ENCODE data around the gene ACTA1. TPM values are rescaled to one million over a fixed set of nuclear protein-coding genes. Genes with fewer than 3 reads are reported as not detected.

Gene ACTA1
- total RNA-seq, 1 donor from 2014 or later, result 19.0 TPM

DNA sequence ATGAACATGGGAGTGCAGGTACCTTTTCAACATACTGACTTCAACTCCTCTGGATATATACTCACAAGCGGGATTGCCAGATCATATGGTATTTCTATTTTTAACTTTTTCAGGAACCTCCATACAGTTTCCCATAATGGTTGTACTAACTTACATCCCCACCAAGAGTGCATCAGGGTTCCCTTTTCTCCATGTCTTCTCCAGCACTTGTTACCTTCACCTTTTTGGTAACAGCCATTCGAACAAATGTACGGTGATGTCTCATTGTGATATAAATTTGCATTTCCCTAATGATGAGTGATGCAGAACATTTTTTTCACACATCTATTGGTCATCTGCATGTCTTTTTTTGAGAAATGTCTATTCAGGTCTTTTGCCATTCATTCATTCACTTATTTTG is 25.9 kb upstream of the ACTA1 start:
- H3K9ac ChIP-seq (ENCODE audit: low read length), result no peak overlapping the region
- no peaks in the 10 kb centered on the region for H3K79me2 ChIP-seq (ENCODE audit: insufficient read depth, low read length)
- H3K4me2 ChIP-seq (ENCODE audit: low read length), result no peak overlapping the region
- no peak for DNase-seq (ENCODE audit: low read depth)
- H3K9me3 Mint-ChIP-seq (ENCODE audit: unreplicated experiment), result no peaks in the 10 kb centered on the region
- TF ChIP-seq, protein P1, sequence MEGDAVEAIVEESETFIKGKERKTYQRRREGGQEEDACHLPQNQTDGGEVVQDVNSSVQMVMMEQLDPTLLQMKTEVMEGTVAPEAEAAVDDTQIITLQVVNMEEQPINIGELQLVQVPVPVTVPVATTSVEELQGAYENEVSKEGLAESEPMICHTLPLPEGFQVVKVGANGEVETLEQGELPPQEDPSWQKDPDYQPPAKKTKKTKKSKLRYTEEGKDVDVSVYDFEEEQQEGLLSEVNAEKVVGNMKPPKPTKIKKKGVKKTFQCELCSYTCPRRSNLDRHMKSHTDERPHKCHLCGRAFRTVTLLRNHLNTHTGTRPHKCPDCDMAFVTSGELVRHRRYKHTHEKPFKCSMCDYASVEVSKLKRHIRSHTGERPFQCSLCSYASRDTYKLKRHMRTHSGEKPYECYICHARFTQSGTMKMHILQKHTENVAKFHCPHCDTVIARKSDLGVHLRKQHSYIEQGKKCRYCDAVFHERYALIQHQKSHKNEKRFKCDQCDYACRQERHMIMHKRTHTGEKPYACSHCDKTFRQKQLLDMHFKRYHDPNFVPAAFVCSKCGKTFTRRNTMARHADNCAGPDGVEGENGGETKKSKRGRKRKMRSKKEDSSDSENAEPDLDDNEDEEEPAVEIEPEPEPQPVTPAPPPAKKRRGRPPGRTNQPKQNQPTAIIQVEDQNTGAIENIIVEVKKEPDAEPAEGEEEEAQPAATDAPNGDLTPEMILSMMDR (IDR thresholded peaks at IDR 0.05; ENCODE audit: insufficient read depth, low read depth, low read length), result no peak
- TF ChIP-seq EZH2 (IDR thresholded peaks at IDR 0.05; ENCODE audit: insufficient read depth, low read length), result no peak
- H3K4me1 ChIP-seq (ENCODE audit: insufficient read depth, low read length), result no peaks in the 10 kb centered on the region
- H3K27me3 Mint-ChIP-seq (ENCODE audit: low read depth, unreplicated experiment), result no peaks in the 10 kb centered on the region
- no peaks in the 10 kb centered on the region for H3K9me3 ChIP-seq (ENCODE audit: insufficient read depth, low read depth, low read length)
- no peak for FAIRE-seq
- peaks cover 3% of the 10 kb centered on the region for H3K4me1 Mint-ChIP-seq (ENCODE audit: low read depth, unreplicated experiment)
- no peak overlapping the region for H3K27ac Mint-ChIP-seq (ENCODE audit: unreplicated experiment)
- H3K36me3 Mint-ChIP-seq (ENCODE audit: low read depth, unreplicated experiment), result peaks cover 18% of the 10 kb centered on the region
- no peak overlapping the region for H3K27ac ChIP-seq (ENCODE audit: low read depth, low read length)
- H3K4me3 Mint-ChIP-seq (ENCODE audit: unreplicated experiment), result no peak overlapping the region
- no peak overlapping the region for H3K4me3 ChIP-seq (ENCODE audit: insufficient read depth, low read depth, low read length)
- H3K27me3 ChIP-seq (ENCODE audit: insufficient read depth, low read length), result no peaks in the 10 kb centered on the region
- H4K20me1 ChIP-seq (ENCODE audit: insufficient read depth, low read length), result no peaks in the 10 kb centered on the region
- peaks cover 31% of the 10 kb centered on the region for H3K36me3 ChIP-seq (ENCODE audit: insufficient read depth, low read length)
- H2AFZ ChIP-seq (ENCODE audit: low read depth, low read length), result no peak overlapping the region

DNA sequence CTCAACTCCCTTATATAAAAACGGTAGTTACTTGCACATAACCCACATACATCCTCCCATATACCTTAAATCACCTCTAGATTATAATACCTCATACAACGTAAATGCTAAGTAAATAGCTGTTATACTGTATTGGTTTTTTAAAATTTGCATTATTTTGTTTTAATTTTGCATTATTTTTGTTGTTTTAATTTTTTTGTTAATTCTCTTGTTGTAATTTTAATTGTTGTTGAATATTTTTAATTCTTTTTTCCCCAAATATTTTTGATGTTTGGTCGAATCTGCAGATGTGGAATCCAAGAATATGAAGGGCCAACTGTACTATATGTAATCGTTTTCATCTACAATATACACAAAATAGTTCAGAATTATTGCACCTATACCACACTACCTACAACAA is 23.5 kb upstream of the ACTA1 start:
- Histone ChIP-seq H3K9me3 (ENCODE audit: insufficient read depth, low read depth, low read length) (no peaks in the 10 kb centered on the region), H3K9ac (ENCODE audit: low read length) (no peak overlapping the region), H3K4me3 (ENCODE audit: insufficient read depth, low read depth, low read length) (no peak overlapping the region), H3K79me2 (ENCODE audit: insufficient read depth, low read length) (no peaks in the 10 kb centered on the region), H3K4me2 (ENCODE audit: low read length) (no peak overlapping the region), H2AFZ (ENCODE audit: low read depth, low read length) (no peak overlapping the region), H3K4me1 (ENCODE audit: insufficient read depth, low read length) (no peaks in the 10 kb centered on the region), H4K20me1 (ENCODE audit: insufficient read depth, low read length) (no peaks in the 10 kb centered on the region), H3K27me3 (ENCODE audit: insufficient read depth, low read length) (no peaks in the 10 kb centered on the region), H3K36me3 (ENCODE audit: insufficient read depth, low read length) (peaks cover 30% of the 10 kb centered on the region), H3K27ac (ENCODE audit: low read depth, low read length) (no peak overlapping the region)
- FAIRE-seq, result no peak
- TF ChIP-seq, protein P1 (IDR thresholded peaks at IDR 0.05; ENCODE audit: insufficient read depth, low read depth, low read length), result no peak
- no peak for TF ChIP-seq EZH2 (IDR thresholded peaks at IDR 0.05; ENCODE audit: insufficient read depth, low read length)
- H3K9me3 Mint-ChIP-seq (ENCODE audit: unreplicated experiment), result no peaks in the 10 kb centered on the region
- peaks cover 12% of the 10 kb centered on the region for H3K36me3 Mint-ChIP-seq (ENCODE audit: low read depth, unreplicated experiment)
- H3K27me3 Mint-ChIP-seq (ENCODE audit: low read depth, unreplicated experiment), result no peaks in the 10 kb centered on the region
- no peak overlapping the region for H3K4me3 Mint-ChIP-seq (ENCODE audit: unreplicated experiment)
- DNase-seq (ENCODE audit: low read depth), result no peak
- H3K27ac Mint-ChIP-seq (ENCODE audit: unreplicated experiment), result no peak overlapping the region
- peaks cover 3% of the 10 kb centered on the region for H3K4me1 Mint-ChIP-seq (ENCODE audit: low read depth, unreplicated experiment)

DNA sequence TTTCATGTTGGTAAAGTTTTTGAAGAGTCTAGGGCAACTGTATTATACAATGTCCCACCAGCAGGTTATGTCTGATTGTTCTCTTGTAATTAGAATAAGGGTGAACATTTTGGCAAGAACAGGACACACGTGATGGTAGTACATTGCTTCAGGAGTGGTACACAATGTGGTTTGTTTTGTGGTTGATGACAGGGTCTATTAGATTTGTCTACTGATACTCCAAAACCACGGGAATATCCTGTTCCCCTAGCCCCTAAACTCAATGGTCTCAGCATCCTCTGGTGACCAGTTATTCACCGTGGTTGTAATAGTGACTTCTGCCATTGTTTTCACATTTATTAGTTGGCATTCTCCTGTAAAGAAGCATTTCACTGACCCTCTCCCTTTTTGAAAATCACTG is 22.1 kb upstream of the ACTA1 start:
- Histone ChIP-seq H3K4me1 (ENCODE audit: insufficient read depth, low read length) (no peaks in the 10 kb centered on the region), H4K20me1 (ENCODE audit: insufficient read depth, low read length) (no peaks in the 10 kb centered on the region), H2AFZ (ENCODE audit: low read depth, low read length) (no peak overlapping the region), H3K4me3 (ENCODE audit: insufficient read depth, low read depth, low read length) (no peak overlapping the region), H3K9ac (ENCODE audit: low read length) (no peak overlapping the region), H3K79me2 (ENCODE audit: insufficient read depth, low read length) (no peaks in the 10 kb centered on the region), H3K4me2 (ENCODE audit: low read length) (no peak overlapping the region), H3K27me3 (ENCODE audit: insufficient read depth, low read length) (no peaks in the 10 kb centered on the region), H3K36me3 (ENCODE audit: insufficient read depth, low read length) (peaks cover 31% of the 10 kb centered on the region), H3K27ac (ENCODE audit: low read depth, low read length) (no peak overlapping the region), H3K9me3 (ENCODE audit: insufficient read depth, low read depth, low read length) (no peaks in the 10 kb centered on the region)
- TF ChIP-seq EZH2 (IDR thresholded peaks at IDR 0.05; ENCODE audit: insufficient read depth, low read length), result no peak
- TF ChIP-seq, protein P1 (IDR thresholded peaks at IDR 0.05; ENCODE audit: insufficient read depth, low read depth, low read length), result no peak
- Mint-ChIP-seq H3K4me3 (ENCODE audit: unreplicated experiment) (no peak overlapping the region), H3K4me1 (ENCODE audit: low read depth, unreplicated experiment) (peaks cover 3% of the 10 kb centered on the region), H3K36me3 (ENCODE audit: low read depth, unreplicated experiment) (peaks cover 12% of the 10 kb centered on the region), H3K9me3 (ENCODE audit: unreplicated experiment) (no peaks in the 10 kb centered on the region), H3K27ac (ENCODE audit: unreplicated experiment) (no peak overlapping the region), H3K27me3 (ENCODE audit: low read depth, unreplicated experiment) (no peaks in the 10 kb centered on the region)
- FAIRE-seq, result no peak
- DNase-seq (ENCODE audit: low read depth), result no peak

Measured in astrocyte (in vitro differentiated cells and primary cell).